Spleen (tissue), 11 donors: ENCODE data around the gene GBA2. TPM values are rescaled to one million over a fixed set of nuclear protein-coding genes. Genes with fewer than 3 reads are reported as not detected.

Source experiments
- DNase-seq: peaks from one replicate; pipeline ENCODE4 v3.0.0-alpha.2; 2020
- H3K27ac ChIP-seq, 8 donors: fragments of 200-600 bp; sonication (generic) in 7 of 8; 1 replicate in 4 of 8; 2 replicates in 4 of 8; pipeline versions ENCODE4 v1.5.0 to v1.8.0; 2016 to 2021; ENCODE audit warnings: inconsistent platforms in 4 of 8, mild to moderate bottlenecking in 4 of 8, moderate library complexity in 1 of 8
- H3K27me3 ChIP-seq, 7 donors: fragments of 200-600 bp; sonication (generic) in 6 of 7; replicated peaks in 1 of 7; 1 replicate in 4 of 7; 2 replicates in 3 of 7; pipeline versions ENCODE4 v1.5.0 to v1.8.0; 2016 to 2021; ENCODE audit warnings: inconsistent platforms in 3 of 7, mild to moderate bottlenecking in 1 of 7
- H3K36me3 ChIP-seq, 6 donors: fragments of 200-600 bp; sonication (generic) in 5 of 6; 1 replicate in 4 of 6; 2 replicates in 2 of 6; pipeline versions ENCODE4 v1.5.0 to v1.8.0; 2016 to 2021; ENCODE audit warnings: inconsistent platforms in 2 of 6
- H3K4me1 ChIP-seq, 6 donors: fragments of 200-600 bp; sonication (generic) in 5 of 6; 1 replicate in 3 of 6; 2 replicates in 3 of 6; pipeline versions ENCODE4 v1.5.0 to v1.8.0; 2016 to 2021; ENCODE audit warnings: inconsistent platforms in 3 of 6
- H3K4me3 ChIP-seq, 8 donors: fragments of 200-600 bp; sonication (generic) in 7 of 8; 1 replicate in 4 of 8; 2 replicates in 4 of 8; pipeline versions ENCODE4 v1.5.0 to v1.8.0; 2016 to 2021; ENCODE audit warnings: inconsistent platforms in 4 of 8, mild to moderate bottlenecking in 4 of 8, moderate library complexity in 2 of 8
- H3K9me3 ChIP-seq, 8 donors: fragments of 200-600 bp; sonication (generic) in 7 of 8; 1 replicate in 4 of 8; 2 replicates in 4 of 8; pipeline versions ENCODE4 v1.5.0 to v1.8.0; 2016 to 2021; ENCODE audit warnings: inconsistent platforms in 4 of 8
- CTCF ChIP-seq, 11 experiments: fragments of 200-600 bp in 7 of 11; fragments of 450-650 bp in 4 of 11; sonication (generic) in 4 of 11; IDR thresholded peaks in 8 of 11; conservative IDR thresholded peaks in 3 of 11; 1 replicate in 7 of 11; 2 replicates in 4 of 11; pipeline versions ENCODE4 v1.4.0 to v1.8.0; 2016 to 2021; ENCODE audit warnings: antibody characterized with exemption in 11 of 11, inconsistent platforms in 4 of 11, mild to moderate bottlenecking in 1 of 11
- POLR2A ChIP-seq, 3 donors: fragments of 450-650 bp; IDR thresholded peaks; one replicate each; pipeline ENCODE4 v1.5.1; 2017; ENCODE audit warnings: antibody characterized with exemption in 3 of 3, mild to moderate bottlenecking in 1 of 3
- POLR2AphosphoS5 ChIP-seq, 3 donors: sonication (generic); formaldehyde crosslinking; IDR thresholded peaks; one replicate each; pipeline ENCODE4 v1.5.1; 2017; ENCODE audit warnings: antibody characterized with exemption in 3 of 3
- WGBS, 5 donors: extraction: QIAGEN DNeasy Blood & Tissue Kit in 3 of 5; methylation state at CpG; one replicate each; pipeline versions ENCODE4 v1.1.5 to v1.1.7; 2013 to 2018; 5-methylcytosine and 5-hydroxymethylcytosine counted together
- intact Hi-C: fragments of 100-400 bp; cut with DNase I; formaldehyde crosslinking; loops from one replicate; pipeline ENCODE4 v1.15.0; 2023; ENCODE audit warnings: low total_unique reads
- polyA plus RNA-seq, 3 donors: library from polyadenylated mRNA; stranded (reverse); fragments of 200-250 nt; gene quantifications; one replicate each; pipeline ENCODE4 v1.2.1, GENCODE V29; 2013
- total RNA-seq, 7 donors: library from RNA; depleted of rRNA in 3 of 7; stranded (reverse); fragments of >200 nt in 3 of 7; fragmentation: NEBNext Ultra II Directional in 4 of 7; extraction: Animal tissue kit (Norgen Biotek cat#: 25700) in 4 of 7; gene quantifications; one replicate each; pipeline versions ENCODE4 v1.1.0 to v1.2.1, GENCODE V29; 2016 to 2021
- donor health status: healthy with polysubstance abuse.
- donor health status: DM: no; HTN: no; CAD: no; lungs with moderate emphysema.
- donor health status: DM: no; HTN: no; CAD: no.
- donor health status: Bipolar disorder and iron deficiency.
- donor health status: healthy.
- donor health status: DM: no; HTN: no; CAD: no.
- donor health status: DM: yes; HTN: yes; CAD: no.

GBA2 gene
- total and polyA plus RNA-seq, 10 donors = 22.8 to 111 (median 73.1) TPM

DNA sequence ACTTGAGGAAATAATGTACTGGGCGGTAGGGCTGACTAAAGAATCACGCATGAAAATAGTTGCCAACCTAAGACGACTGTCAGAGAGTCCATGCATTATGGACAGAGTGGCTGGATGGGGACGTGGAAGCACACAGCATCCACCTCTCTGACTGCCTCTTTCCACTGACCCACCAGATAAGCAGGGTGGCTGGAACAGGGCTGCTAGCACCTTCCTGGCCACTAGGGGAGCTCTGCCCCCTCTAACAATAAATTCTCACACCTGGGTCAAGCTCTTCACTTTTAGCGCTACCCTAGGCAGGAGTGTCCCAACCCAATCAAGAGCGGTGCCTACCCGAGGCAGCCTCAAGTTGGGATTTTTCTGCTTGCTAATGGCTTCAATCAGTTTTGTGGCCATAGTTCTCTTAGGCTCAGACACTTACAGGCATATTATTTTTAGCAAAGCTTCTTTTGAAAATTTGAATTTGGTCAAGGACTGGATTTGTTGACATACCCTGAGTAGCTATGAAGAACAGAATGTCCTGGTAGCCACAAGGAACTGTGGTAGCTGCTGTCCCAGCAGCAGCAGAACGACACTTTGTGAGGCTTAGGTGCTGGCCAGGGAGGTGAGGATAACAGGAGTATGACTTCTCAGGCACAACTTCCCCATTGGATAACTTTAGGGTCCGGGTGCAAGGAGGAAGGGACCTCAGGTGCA lies 52.4 kb downstream of the GBA2 start:
- H3K27ac ChIP-seq = peak overlapping the region in 6 of 8 donors; percentile 2 to 75 (median 54)
- TF ChIP-seq POLR2A (IDR thresholded peaks at IDR 0.05) = no peak
- peak in 2 of 3 donors; percentile 50 to 78 for TF ChIP-seq POLR2AphosphoS5 (IDR thresholded peaks at IDR 0.05)
- TF ChIP-seq CTCF (IDR thresholded peaks at IDR 0.05 in 8 of 11, conservative IDR thresholded peaks at IDR 0.05 in 3 of 11) = peak; percentile 63 to 95 (median 90)
- DNase-seq = peak; percentile 84
- H3K27me3 ChIP-seq = no peaks in the 10 kb centered on the region
- H3K36me3 ChIP-seq = peaks cover 5 to 65% (median 60%) of the 10 kb centered on the region in 6 donors
- H3K4me1 ChIP-seq = peaks cover 4 to 60% (median 19%) of the 10 kb centered on the region in 6 donors
- intact Hi-C loops = no loop called here
- 44 to 51% (median 45%) methylated on average over 9 of the region's 9 CpGs for WGBS, 5 donors
- H3K9me3 ChIP-seq = no peaks in the 10 kb centered on the region
- H3K4me3 ChIP-seq = no peak overlapping the region

DNA sequence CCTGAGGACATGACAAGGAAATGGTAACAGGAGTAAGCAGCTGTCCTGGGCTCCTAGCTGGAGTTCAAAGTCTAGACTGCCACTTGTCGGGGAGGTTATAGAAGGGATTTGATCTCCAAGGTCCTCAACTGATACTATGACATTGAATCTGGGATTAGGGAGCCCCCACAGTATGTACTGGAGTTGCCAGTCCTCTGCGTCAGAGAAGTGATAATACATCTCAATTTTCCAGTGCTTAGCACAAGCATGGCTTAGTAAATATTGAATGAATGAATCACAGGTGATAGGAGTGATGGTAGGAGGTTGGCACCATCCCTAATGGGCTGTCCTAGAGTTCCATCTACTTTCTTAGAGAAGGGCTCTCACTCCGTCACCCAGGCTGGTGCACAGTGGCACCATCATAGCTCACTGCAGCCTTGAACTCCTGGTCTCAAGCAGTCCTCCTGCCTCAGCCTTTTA lies 53.1 kb downstream of the GBA2 start:
- no peak overlapping the region for H3K4me3 ChIP-seq
- peak; percentile 15 for DNase-seq
- H3K9me3 ChIP-seq = no peaks in the 10 kb centered on the region
- peak overlapping the region in 4 of 8 donors; percentile 44 to 75 (median 66) for H3K27ac ChIP-seq
- intact Hi-C loops = no loop called here
- H3K36me3 ChIP-seq = peaks cover 3 to 58% (median 53%) of the 10 kb centered on the region in 6 donors
- H3K27me3 ChIP-seq = no peaks in the 10 kb centered on the region
- peaks cover 4 to 67% (median 26%) of the 10 kb centered on the region in 6 donors for H3K4me1 ChIP-seq
- no peak for TF ChIP-seq CTCF (IDR thresholded peaks at IDR 0.05 in 8 of 11, conservative IDR thresholded peaks at IDR 0.05 in 3 of 11)
- TF ChIP-seq POLR2A (IDR thresholded peaks at IDR 0.05) = no peak
- no peak for TF ChIP-seq POLR2AphosphoS5 (IDR thresholded peaks at IDR 0.05)
- WGBS, 5 donors = 94 to 96% (median 95%) methylated on average over 2 to 3 of the region's 3 CpGs

GRCh38 chr9:35691757-35692301 lies 57.2 kb downstream of the GBA2 start:
- Histone ChIP-seq H3K36me3 (peaks cover 0 to 16% (median 12%) of the 10 kb centered on the region in 6 donors), H3K9me3 (no peaks in the 10 kb centered on the region), H3K27me3 (peaks cover 0 to 7% (median 0%) of the 10 kb centered on the region in 7 donors), H3K4me1 (peaks cover 2 to 65% (median 29%) of the 10 kb centered on the region in 6 donors), H3K27ac (peak overlapping the region in 7 of 8 donors; percentile 84 to 90 (median 86)), H3K4me3 (peak overlapping the region in 1 of 8 donors; percentile 71)
- intact Hi-C loops = no loop called here
- WGBS, 5 donors = 83 to 89% (median 87%) methylated on average over 13 of the region's 13 CpGs
- DNase-seq = no peak
- no peak for TF ChIP-seq CTCF (IDR thresholded peaks at IDR 0.05 in 8 of 11, conservative IDR thresholded peaks at IDR 0.05 in 3 of 11)
- TF ChIP-seq POLR2AphosphoS5 (IDR thresholded peaks at IDR 0.05) = no peak
- TF ChIP-seq POLR2A (IDR thresholded peaks at IDR 0.05) = no peak

DNA sequence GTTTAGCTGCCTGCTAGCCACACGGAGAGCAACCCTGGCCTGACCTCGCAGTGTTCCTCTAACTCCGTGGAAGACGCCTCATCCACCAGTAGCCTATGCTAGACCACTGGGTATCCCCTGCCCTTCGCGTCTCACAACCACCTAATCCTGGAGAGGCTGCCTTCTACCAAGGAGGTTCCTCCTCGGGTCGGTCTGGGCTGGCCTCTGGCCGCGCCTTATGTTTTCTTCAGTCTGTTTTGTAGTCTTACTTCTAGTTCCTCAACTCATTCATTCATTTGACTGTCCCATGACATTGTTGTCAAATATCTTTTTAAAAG lies 57.7 kb downstream of the GBA2 start:
- intact Hi-C loops = no loop called here
- Histone ChIP-seq H3K4me3 (peak overlapping the region; percentile 55 to 83 (median 69)), H3K27ac (peak overlapping the region in 7 of 8 donors; percentile 84 to 90 (median 86)), H3K9me3 (no peaks in the 10 kb centered on the region), H3K36me3 (peaks cover 0 to 11% (median 8%) of the 10 kb centered on the region in 6 donors), H3K27me3 (peaks cover 0 to 7% (median 0%) of the 10 kb centered on the region in 7 donors), H3K4me1 (peaks cover 0 to 65% (median 24%) of the 10 kb centered on the region in 6 donors)
- DNase-seq = no peak
- 22 to 29% (median 26%) methylated on average over 10 of the region's 10 CpGs for WGBS, 5 donors
- TF ChIP-seq POLR2A (IDR thresholded peaks at IDR 0.05) (no peak), POLR2AphosphoS5 (IDR thresholded peaks at IDR 0.05) (no peak), CTCF (IDR thresholded peaks at IDR 0.05 in 8 of 11, conservative IDR thresholded peaks at IDR 0.05 in 3 of 11) (no peak)
